GM23248 (cell line): ENCODE measurements around the gene PTGES2.

ENCODE experiments used
- EZH2 ChIP-seq: fragments of 200-600 bp; sonication (generic); IDR thresholded peaks from 2 replicates; pipeline ENCODE4 v1.6.1; 2018; ENCODE audit warnings: antibody characterized with exemption, mild to moderate bottlenecking; ENCODE audit not compliant: insufficient read depth, poor library complexity, severe bottlenecking
- EZH2phosphoT487 ChIP-seq: fragments of 200-600 bp; sonication (generic); IDR thresholded peaks from 2 replicates; pipeline ENCODE4 v1.6.1; 2018; ENCODE audit warnings: antibody characterized with exemption, moderate library complexity, mild to moderate bottlenecking, low read depth; ENCODE audit not compliant: insufficient read depth

DNA sequence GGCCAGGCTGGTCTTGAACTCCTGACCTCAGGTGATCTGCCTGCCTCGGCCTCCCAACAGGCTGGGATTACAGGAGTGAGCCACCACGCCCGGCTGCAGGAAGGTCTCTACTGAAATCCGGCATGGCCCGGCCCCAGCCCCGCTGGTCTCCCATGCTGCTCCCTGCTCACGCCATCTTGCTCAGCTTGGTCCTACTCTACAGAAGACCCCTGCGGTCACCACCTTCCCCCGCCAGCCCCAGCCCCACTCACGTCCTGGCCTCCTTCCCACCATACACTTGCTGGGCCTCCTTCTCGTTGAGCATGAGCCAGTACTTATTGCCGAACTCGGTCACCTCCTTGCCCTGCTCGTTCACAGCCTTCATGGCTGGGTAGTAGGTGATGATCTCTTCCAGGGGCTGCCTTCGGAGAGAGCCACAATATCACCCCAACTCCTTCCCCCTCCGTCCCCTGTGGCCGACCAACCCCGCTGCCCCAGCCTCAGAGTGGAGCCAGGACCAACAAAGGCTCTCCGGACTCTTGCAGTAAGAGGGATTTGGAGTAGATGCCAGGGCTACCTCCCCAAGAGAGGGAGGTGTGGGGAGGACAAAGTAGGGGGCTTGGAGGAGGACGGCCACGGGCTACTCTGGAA is 4.0 kb downstream of the PTGES2 start:
- TF ChIP-seq EZH2, result no peak
- no peak for TF ChIP-seq EZH2phosphoT487
